Smooth muscle cell (in vitro differentiated cells): ENCODE measurements around the gene ADA. TPM values are rescaled to one million over a fixed set of nuclear protein-coding genes. Genes with fewer than 3 reads are reported as not detected.

Experiments used
- DNase-seq: peaks from one replicate; lab custom pipeline; 2025; ENCODE audit not compliant: unreplicated experiment; lab: John Stamatoyannopoulos, UW
- H2AFZ ChIP-seq: fragments of 200-600 bp; sonication (generic); 2 replicates; pipeline ENCODE4 v1.6.0; 2016; ENCODE audit warnings: antibody characterized with exemption, low read depth, mild to moderate bottlenecking
- H3F3A ChIP-seq: fragments of 200-600 bp; sonication (generic); 2 replicates; pipeline ENCODE4 v1.6.0; 2017; ENCODE audit warnings: antibody characterized with exemption, low read depth
- H3K27ac ChIP-seq: fragments of 200-600 bp; sonication (generic); 2 replicates; pipeline ENCODE4 v1.5.1; 2016; ENCODE audit warnings: low read depth, mild to moderate bottlenecking
- H3K27me3 ChIP-seq: fragments of 200-600 bp; sonication (generic); 2 replicates; pipeline ENCODE4 v1.6.1; 2016; ENCODE audit warnings: low read depth, mild to moderate bottlenecking
- H3K36me3 ChIP-seq: fragments of 200-600 bp; sonication (generic); 2 replicates; pipeline ENCODE4 v1.5.1; 2016; ENCODE audit warnings: low read depth
- H3K4me1 ChIP-seq: fragments of 200-600 bp; sonication (generic); 2 replicates; pipeline ENCODE4 v1.5.1; 2016; ENCODE audit warnings: low read depth
- H3K4me2 ChIP-seq: fragments of 200-600 bp; sonication (generic); 2 replicates; pipeline ENCODE4 v1.6.0; 2016; ENCODE audit warnings: mild to moderate bottlenecking
- H3K4me3 ChIP-seq: fragments of 200-600 bp; sonication (generic); 2 replicates; pipeline ENCODE4 v1.5.1; 2016; ENCODE audit warnings: mild to moderate bottlenecking
- H3K79me2 ChIP-seq: fragments of 200-600 bp; sonication (generic); 2 replicates; pipeline ENCODE4 v1.6.0; 2016; ENCODE audit warnings: low read depth, mild to moderate bottlenecking
- H3K9ac ChIP-seq: fragments of 200-600 bp; sonication (generic); 2 replicates; pipeline ENCODE4 v1.6.0; 2016; ENCODE audit warnings: low read depth
- H3K9me3 ChIP-seq: fragments of 200-600 bp; sonication (generic); replicated peaks from 2 replicates; pipeline ENCODE4 v1.5.1; 2016; ENCODE audit warnings: low read depth
- H4K20me1 ChIP-seq: fragments of 200-600 bp; sonication (generic); 2 replicates; pipeline ENCODE4 v1.6.0; 2016; ENCODE audit warnings: low read depth
- WGBS: methylation state at CpG from one replicate; pipeline ENCODE4 v1.1.7; 2016; ENCODE audit warnings: low lambda C conversion rate; 5-methylcytosine and 5-hydroxymethylcytosine counted together
- polyA plus RNA-seq: library from polyadenylated mRNA; unstranded; fragments of >200 nt; fragmentation: Nextera tagmentation; extraction: Ambion mirVana; gene quantifications from 2 replicates; pipeline ENCODE4 v1.2.1, GENCODE V29; 2016
- total RNA-seq: library from RNA; depleted of rRNA; stranded (reverse); fragments of >200 nt; gene quantifications from 2 replicates; pipeline ENCODE4 v1.2.3, GENCODE V29; 2014
- TF ChIP-seq, protein P1 (sequence below): fragments of 200-600 bp; sonication (generic); IDR thresholded peaks from 2 replicates; pipeline ENCODE4 v1.5.1; 2017; ENCODE audit warnings: borderline replicate concordance, mild to moderate bottlenecking, antibody characterized with exemption; ENCODE audit not compliant: insufficient read depth, poor library complexity, severe bottlenecking

Gene ADA
- total and polyA plus RNA-seq, 2 experiments from 2014 or later, result 28.4 to 35.2 TPM

DNA sequence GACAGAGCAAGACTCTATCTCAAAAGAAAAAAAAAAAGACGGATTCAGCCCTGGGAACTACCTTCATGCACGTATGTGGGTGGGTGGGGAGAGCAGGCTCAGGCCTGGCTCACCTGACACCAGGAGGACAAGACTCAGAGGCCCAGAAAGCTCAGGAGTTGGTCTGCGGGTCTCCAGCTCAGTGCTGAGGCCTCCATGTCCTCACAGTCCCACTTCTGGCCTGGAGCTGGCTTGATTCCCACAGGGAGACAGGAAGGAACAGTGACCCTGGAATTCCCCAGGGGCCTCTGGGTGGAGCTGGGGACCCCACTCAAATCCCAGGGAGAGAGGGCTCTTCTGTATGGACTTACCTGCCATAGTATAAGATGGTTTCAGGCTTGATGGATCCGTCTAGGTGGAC lies 15.6 kb downstream of the ADA start:
- Histone ChIP-seq H4K20me1 (no peaks in the 10 kb centered on the region), H3K79me2 (no peaks in the 10 kb centered on the region), H3K36me3 (no peaks in the 10 kb centered on the region), H2AFZ (no peak overlapping the region), H3K9me3 (no peaks in the 10 kb centered on the region), H3K4me3 (no peak overlapping the region), H3K27me3 (no peaks in the 10 kb centered on the region), H3K9ac (no peak overlapping the region), H3K27ac (no peak overlapping the region), H3F3A (no peaks in the 10 kb centered on the region), H3K4me1 (no peaks in the 10 kb centered on the region), H3K4me2 (no peak overlapping the region)
- TF ChIP-seq, protein P1, sequence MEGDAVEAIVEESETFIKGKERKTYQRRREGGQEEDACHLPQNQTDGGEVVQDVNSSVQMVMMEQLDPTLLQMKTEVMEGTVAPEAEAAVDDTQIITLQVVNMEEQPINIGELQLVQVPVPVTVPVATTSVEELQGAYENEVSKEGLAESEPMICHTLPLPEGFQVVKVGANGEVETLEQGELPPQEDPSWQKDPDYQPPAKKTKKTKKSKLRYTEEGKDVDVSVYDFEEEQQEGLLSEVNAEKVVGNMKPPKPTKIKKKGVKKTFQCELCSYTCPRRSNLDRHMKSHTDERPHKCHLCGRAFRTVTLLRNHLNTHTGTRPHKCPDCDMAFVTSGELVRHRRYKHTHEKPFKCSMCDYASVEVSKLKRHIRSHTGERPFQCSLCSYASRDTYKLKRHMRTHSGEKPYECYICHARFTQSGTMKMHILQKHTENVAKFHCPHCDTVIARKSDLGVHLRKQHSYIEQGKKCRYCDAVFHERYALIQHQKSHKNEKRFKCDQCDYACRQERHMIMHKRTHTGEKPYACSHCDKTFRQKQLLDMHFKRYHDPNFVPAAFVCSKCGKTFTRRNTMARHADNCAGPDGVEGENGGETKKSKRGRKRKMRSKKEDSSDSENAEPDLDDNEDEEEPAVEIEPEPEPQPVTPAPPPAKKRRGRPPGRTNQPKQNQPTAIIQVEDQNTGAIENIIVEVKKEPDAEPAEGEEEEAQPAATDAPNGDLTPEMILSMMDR, result no peak
- DNase-seq, result no peak
- 92% methylated on average over 4 of the region's 4 CpGs for WGBS

DNA sequence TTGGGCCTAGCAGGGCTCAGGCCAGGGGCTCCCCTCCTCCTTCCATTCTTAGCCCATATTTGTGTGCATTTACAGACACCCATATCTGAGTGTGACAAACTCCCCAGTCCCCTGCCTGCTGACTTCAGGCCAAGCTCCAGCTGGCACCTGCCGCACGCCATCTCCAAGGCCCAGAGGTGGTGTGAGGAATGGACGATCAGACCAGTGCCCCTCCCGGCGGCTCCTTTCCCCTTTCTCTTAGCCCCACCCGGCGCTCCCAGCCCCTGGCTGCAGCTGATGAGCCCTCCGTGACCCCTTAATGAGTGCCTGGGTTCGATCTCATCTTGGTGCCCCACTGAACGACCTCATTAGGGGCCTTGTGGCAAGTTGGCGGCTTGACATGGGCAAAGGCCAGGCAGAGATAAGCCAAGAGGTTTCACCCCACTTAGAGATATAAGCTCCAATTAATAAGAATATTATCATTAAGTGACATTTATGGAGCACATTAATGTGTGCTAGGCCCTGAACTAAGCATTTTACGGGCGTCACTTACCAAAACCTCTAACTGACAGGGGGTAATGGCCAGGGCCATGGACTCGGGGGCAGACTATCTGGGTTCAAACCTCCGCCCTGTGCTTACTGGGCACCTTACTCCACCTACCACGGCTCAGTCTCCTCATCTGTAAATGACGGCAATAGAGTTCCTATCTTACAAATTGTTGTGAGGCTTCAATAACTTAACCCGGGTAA lies 17.5 kb downstream of the ADA start:
- Histone ChIP-seq H3K79me2 (no peaks in the 10 kb centered on the region), H3K4me1 (no peaks in the 10 kb centered on the region), H3F3A (no peaks in the 10 kb centered on the region), H3K27ac (no peak overlapping the region), H3K9me3 (no peaks in the 10 kb centered on the region), H3K9ac (no peak overlapping the region), H3K4me2 (no peak overlapping the region), H3K4me3 (no peak overlapping the region), H3K27me3 (no peaks in the 10 kb centered on the region), H2AFZ (no peak overlapping the region), H4K20me1 (no peaks in the 10 kb centered on the region), H3K36me3 (no peaks in the 10 kb centered on the region)
- TF ChIP-seq, protein P1, result no peak
- DNase-seq, result no peak
- WGBS, result 92% methylated on average over 18 of the region's 18 CpGs

DNA sequence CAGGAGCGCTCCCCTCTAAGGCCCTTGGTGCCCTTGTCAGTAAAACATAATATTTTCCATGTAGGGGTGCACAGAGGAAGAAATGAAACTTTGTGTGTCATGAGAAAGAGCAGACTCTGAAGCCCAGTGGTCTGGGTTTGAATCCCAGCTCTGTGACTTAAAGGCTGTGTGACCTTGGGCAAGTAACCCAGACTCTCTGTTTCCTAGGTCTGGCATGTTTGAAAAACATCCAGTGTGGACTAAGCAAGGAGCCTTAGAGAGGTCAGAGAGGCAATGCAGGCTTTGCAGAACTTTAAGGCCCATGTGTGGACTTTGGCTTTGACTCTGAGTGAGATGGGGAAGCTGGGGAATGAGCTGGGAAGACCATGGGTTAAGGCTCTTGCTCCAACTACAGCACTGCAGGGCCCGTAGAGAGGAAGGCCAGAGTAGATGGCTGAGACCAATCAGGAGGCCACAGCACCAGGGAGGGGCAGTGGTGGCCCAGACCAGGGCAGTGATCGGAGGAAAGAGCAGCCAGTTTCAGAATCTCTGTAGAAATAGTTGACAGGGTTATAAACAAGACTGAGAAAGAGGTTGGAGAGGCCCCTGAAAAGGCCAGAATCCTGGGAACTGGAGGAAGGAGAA lies 18.2 kb downstream of the ADA start:
- Histone ChIP-seq H3K36me3 (no peaks in the 10 kb centered on the region), H2AFZ (no peak overlapping the region), H3K79me2 (no peaks in the 10 kb centered on the region), H3K4me3 (no peak overlapping the region), H4K20me1 (no peaks in the 10 kb centered on the region), H3K27me3 (no peaks in the 10 kb centered on the region), H3F3A (no peaks in the 10 kb centered on the region), H3K9me3 (no peaks in the 10 kb centered on the region), H3K9ac (no peak overlapping the region), H3K4me1 (no peaks in the 10 kb centered on the region), H3K27ac (no peak overlapping the region), H3K4me2 (no peak overlapping the region)
- TF ChIP-seq, protein P1, result no peak
- WGBS, result 84% methylated on average over 3 of the region's 3 CpGs
- no peak for DNase-seq
